HepG2 (cell line): ENCODE results near the gene FIBP. TPM values are rescaled to one million over a fixed set of nuclear protein-coding genes. Genes with fewer than 3 reads are reported as not detected.

Source experiments
- ATAC-seq: fragments of 200-7000 bp; cut with Tn5 transposase; 3 replicates; pipeline ENCODE4 v1.9.1; 2020; ENCODE audit warnings: mild to moderate bottlenecking, moderate library complexity
- BruUV-seq: library from RNA; stranded (reverse); fragments of 400-500 nt; replicated peaks from 2 replicates; lab custom pipeline; 2021; lab: Mats Ljungman, UMichigan
- CTCF ChIA-PET: fragments of 300-600 bp; formaldehyde crosslinking; extraction: SDS; loops from one replicate; lab custom pipeline; 2021; ENCODE audit warnings: low total read pairs, inconsistent platforms, low intra/inter-chr PET ratio; lab: Yijun Ruan, JAX
- POLR2A ChIA-PET: fragments of 350-600 bp; sonication (Branson Sonifier 250); formaldehyde crosslinking; loops from one replicate; lab custom pipeline; 2020; ENCODE audit warnings: antibody characterized with exemption, inconsistent platforms; lab: Yijun Ruan, JAX
- DNase-seq: peaks from one replicate; pipeline ENCODE4 v3.0.0-alpha.2; 2015; ENCODE audit warnings: low spot score
- FAIRE-seq: peaks from 3 replicates; lab custom pipeline; 2011; peaks lifted over from hg19 to GRCh38; lab: Jason Lieb, UNC
- H2AFZ ChIP-seq: one replicate; pipeline ENCODE4 v1.6.1; 2011; ENCODE audit warnings: low read length, inconsistent platforms
- H3K27ac ChIP-seq: fragments of 300-600 bp; 3 replicates; pipeline ENCODE4 v1.8.0; 2011; ENCODE audit warnings: mixed run types, mild to moderate bottlenecking, mixed read lengths, low read length, inconsistent platforms; ENCODE audit not compliant: insufficient read depth; ENCODE audit errors: extremely low read length
- H3K27me3 ChIP-seq, 2 experiments: fragments of 200-600 bp in 1 of 2; 2 replicates in 1 of 2; 3 replicates in 1 of 2; pipeline versions ENCODE4 v1.6.0 to v1.8.0; 2011; ENCODE audit warnings: low read length in 2 of 2, mild to moderate bottlenecking in 2 of 2, moderate library complexity in 2 of 2, inconsistent platforms in 1 of 2; ENCODE audit not compliant: insufficient read depth in 2 of 2, control insufficient read depth in 1 of 2
- H3K36me3 ChIP-seq, 2 experiments: fragments of 200-600 bp in 1 of 2; replicated peaks in 1 of 2; 2 replicates in 1 of 2; 3 replicates in 1 of 2; pipeline versions ENCODE4 v1.5.1 to v1.8.0; 2011; ENCODE audit warnings: low read length in 2 of 2, inconsistent platforms in 1 of 2; ENCODE audit not compliant: insufficient read depth in 2 of 2, control insufficient read depth in 1 of 2
- H3K4me1 ChIP-seq: 2 replicates; pipeline ENCODE4 v1.5.1; 2012; ENCODE audit warnings: low read length, inconsistent platforms; ENCODE audit not compliant: insufficient read depth
- H3K4me2 ChIP-seq: 2 replicates; pipeline ENCODE4 v1.6.0; 2011; ENCODE audit warnings: low read depth, low read length, inconsistent platforms
- H3K4me3 ChIP-seq, 3 experiments: fragments of 200-600 bp in 1 of 3; sonication (generic), shearing (Covaris generic) in 1 of 3; replicated peaks in 1 of 3; 2 replicates each; pipeline ENCODE4 v1.5.1; 2011 to 2016; ENCODE audit warnings: low read length in 3 of 3, inconsistent platforms in 2 of 3, low read depth in 2 of 3, mild to moderate bottlenecking in 2 of 3, control low read depth in 1 of 3, mixed read lengths in 1 of 3; ENCODE audit not compliant: insufficient read depth in 1 of 3
- H3K79me2 ChIP-seq: one replicate; pipeline ENCODE4 v1.6.1; 2011; ENCODE audit warnings: low read length, inconsistent platforms; ENCODE audit not compliant: insufficient read depth
- H3K9ac ChIP-seq: 2 replicates; pipeline ENCODE4 v1.6.0; 2011; ENCODE audit warnings: mild to moderate bottlenecking, low read depth, low read length, inconsistent platforms; ENCODE audit not compliant: insufficient read depth
- H3K9me3 ChIP-seq: 2 replicates; pipeline ENCODE4 v1.5.1; 2012; ENCODE audit warnings: mild to moderate bottlenecking, low read length
- H4K20me1 ChIP-seq: 2 replicates; pipeline ENCODE4 v1.6.0; 2011; ENCODE audit warnings: inconsistent platforms, mild to moderate bottlenecking, low read length, moderate library complexity; ENCODE audit not compliant: insufficient read depth
- HIVEP1 ChIP-seq: sonication (generic); formaldehyde crosslinking; IDR thresholded peaks from 2 replicates; pipeline ENCODE4 v1.4.0; 2020; ENCODE audit warnings: mild to moderate bottlenecking, missing genetic modification reagents
- MEIS1 ChIP-seq: sonication (generic); formaldehyde crosslinking; IDR thresholded peaks from 2 replicates; pipeline ENCODE4 v1.9.0; 2021; ENCODE audit warnings: mild to moderate bottlenecking, missing genetic modification reagents, moderate library complexity, borderline replicate concordance
- MYNN ChIP-seq: sonication (generic); formaldehyde crosslinking; IDR thresholded peaks from 2 replicates; pipeline ENCODE4 v1.4.0; 2020; ENCODE audit warnings: mild to moderate bottlenecking, low read depth, missing genetic modification reagents
- NCOA5 ChIP-seq: sonication (generic); formaldehyde crosslinking; IDR thresholded peaks from 2 replicates; pipeline ENCODE4 v1.4.0; 2020; ENCODE audit warnings: missing genetic modification reagents
- SP5 ChIP-seq: IDR thresholded peaks from 2 replicates; pipeline ENCODE4 v1.6.1; 2016; ENCODE audit warnings: low read depth, borderline replicate concordance
- TCF7 ChIP-seq: sonication (generic); IDR thresholded peaks from 2 replicates; pipeline ENCODE4 v1.6.1; 2016; ENCODE audit warnings: antibody characterized with exemption, low read depth
- THAP11 ChIP-seq: IDR thresholded peaks from 2 replicates; pipeline ENCODE4 v1.6.1; 2016; ENCODE audit warnings: missing biosample characterization, missing genetic modification reagents
- ZKSCAN1 ChIP-seq: fragments of 150-350 bp; IDR thresholded peaks from 2 replicates; pipeline ENCODE4 v1.6.1; 2014; ENCODE audit warnings: low read length
- ZNF331 ChIP-seq: sonication (generic); formaldehyde crosslinking; IDR thresholded peaks from 2 replicates; pipeline ENCODE4 v1.4.0; 2020; ENCODE audit warnings: missing genetic modification reagents
- ZNF550 ChIP-seq: sonication (generic); formaldehyde crosslinking; IDR thresholded peaks from 2 replicates; pipeline ENCODE4 v1.4.0; 2020; ENCODE audit warnings: mild to moderate bottlenecking, missing genetic modification reagents, borderline replicate concordance
- WGBS: methylation state at CpG from one replicate; pipeline ENCODE4 v1.1.6; 2017; ENCODE audit warnings: low lambda C conversion rate; 5-methylcytosine and 5-hydroxymethylcytosine counted together
- in situ Hi-C: cut with HindIII; loops from 2 replicates; pipeline ENCODE4 v1.10.0; 2017; ENCODE audit warnings: low pct_unique_long_range_greater_than_20kb; ENCODE audit not compliant: extremely low pct_ligation_motif_present
- intact Hi-C: fragments of 100-400 bp; cut with micrococcal nuclease; formaldehyde crosslinking; loops from one replicate; pipeline ENCODE4 v1.10.0; 2022; ENCODE audit not compliant: unreplicated experiment
- polyA plus RNA-seq, 8 experiments: library from polyadenylated mRNA; depleted of rRNA in 3 of 8; stranded (reverse) in 7 of 8; unstranded in 1 of 8; fragments of >200 nt; fragmentation: Illumina TruSeq in 4 of 8; extraction: Trizol in 4 of 8; gene quantifications; 2 replicates each; pipeline versions ENCODE4 v1.2.1 to v1.2.3, GENCODE V29; 2011 to 2016; ENCODE audit warnings: low read depth in 4 of 8, missing spikeins in 1 of 8, mixed read lengths in 1 of 8; ENCODE audit not compliant: insufficient read depth in 1 of 8
- total RNA-seq, 5 experiments: library from RNA; depleted of rRNA; stranded (reverse); fragments of >200 nt; fragmentation: Illumina TruSeq; extraction: Trizol; gene quantifications; 2 replicates each; pipeline ENCODE4 v1.2.3, GENCODE V29; 2016; ENCODE audit warnings: low read depth in 1 of 5
- TF ChIP-seq, protein P1 (sequence below): sonication (generic); formaldehyde crosslinking; IDR thresholded peaks from 2 replicates; pipeline ENCODE4 v1.8.0; 2022; ENCODE audit warnings: missing genetic modification reagents, mild to moderate bottlenecking, borderline replicate concordance
- TF ChIP-seq, protein P2 (sequence below): sonication (generic); formaldehyde crosslinking; IDR thresholded peaks from 2 replicates; pipeline ENCODE4 v1.5.0; 2020; ENCODE audit warnings: missing genetic modification reagents
- TF ChIP-seq, protein P3 (sequence below): sonication (generic); formaldehyde crosslinking; IDR thresholded peaks from 2 replicates; pipeline ENCODE4 v1.4.0; 2020; ENCODE audit warnings: missing genetic modification reagents, low read depth, mild to moderate bottlenecking, borderline replicate concordance
- TF ChIP-seq, protein P4 (sequence below): sonication (generic); formaldehyde crosslinking; IDR thresholded peaks from 2 replicates; pipeline ENCODE4 v1.4.0; 2020; ENCODE audit warnings: missing genetic modification reagents, borderline replicate concordance

Gene FIBP
- total and polyA plus RNA-seq, 2 of the 13 experiments (the other 11 are each of a cell fraction or from before 2014, with no cell fraction given): 42.9 to 62.1 TPM

DNA sequence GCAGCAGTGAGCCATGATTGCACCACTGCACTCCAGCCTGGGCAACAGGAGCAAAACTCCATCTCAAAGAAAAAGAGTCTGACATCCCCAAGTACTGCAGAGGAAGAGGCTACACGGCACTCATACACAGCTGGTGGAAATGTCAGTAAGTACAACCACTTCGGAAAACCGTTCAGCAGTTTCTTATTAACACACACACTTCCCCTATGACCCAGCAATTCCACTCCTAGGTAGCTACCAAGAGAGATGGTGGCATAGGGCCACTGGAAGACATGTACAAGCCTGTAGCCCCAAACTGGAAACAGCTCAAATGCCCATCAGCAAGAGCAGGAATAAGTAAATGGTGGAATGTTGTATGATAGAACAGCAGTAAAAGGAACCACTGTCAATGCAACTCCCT, 34.3 kb upstream of the FIBP start:
- ChIA-PET CTCF (no interaction called here), POLR2A (no interaction called here)
- Histone ChIP-seq H3K4me3 (no peak overlapping the region), H3K27ac (no peak overlapping the region), H4K20me1 (no peaks in the 10 kb centered on the region), H3K9me3 (no peaks in the 10 kb centered on the region), H3K79me2 (peaks cover 11% of the 10 kb centered on the region), H3K4me2 (no peak overlapping the region), H3K36me3 (no peaks in the 10 kb centered on the region; a peak in 1 of 5 replicates), H3K9ac (no peak overlapping the region), H3K27me3 (no peaks in the 10 kb centered on the region), H2AFZ (no peak overlapping the region), H3K4me1 (peaks cover 22% of the 10 kb centered on the region)
- no TSS peak for BruUV-seq
- intact Hi-C loops (no loop called here), in situ Hi-C loops (no loop called here)
- ATAC-seq (no peak), FAIRE-seq (no peak), DNase-seq (no peak)
- WGBS: 91% methylated on average over 3 of the region's 3 CpGs
- no peak for TF ChIP-seq TCF7
- TF ChIP-seq MYNN (CRISPR knock-in tag): no peak
- TF ChIP-seq, protein P1, sequence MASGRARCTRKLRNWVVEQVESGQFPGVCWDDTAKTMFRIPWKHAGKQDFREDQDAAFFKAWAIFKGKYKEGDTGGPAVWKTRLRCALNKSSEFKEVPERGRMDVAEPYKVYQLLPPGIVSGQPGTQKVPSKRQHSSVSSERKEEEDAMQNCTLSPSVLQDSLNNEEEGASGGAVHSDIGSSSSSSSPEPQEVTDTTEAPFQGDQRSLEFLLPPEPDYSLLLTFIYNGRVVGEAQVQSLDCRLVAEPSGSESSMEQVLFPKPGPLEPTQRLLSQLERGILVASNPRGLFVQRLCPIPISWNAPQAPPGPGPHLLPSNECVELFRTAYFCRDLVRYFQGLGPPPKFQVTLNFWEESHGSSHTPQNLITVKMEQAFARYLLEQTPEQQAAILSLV (CRISPR knock-in tag): no peak
- no peak for TF ChIP-seq THAP11 (CRISPR knock-in tag)
- TF ChIP-seq, protein P2, sequence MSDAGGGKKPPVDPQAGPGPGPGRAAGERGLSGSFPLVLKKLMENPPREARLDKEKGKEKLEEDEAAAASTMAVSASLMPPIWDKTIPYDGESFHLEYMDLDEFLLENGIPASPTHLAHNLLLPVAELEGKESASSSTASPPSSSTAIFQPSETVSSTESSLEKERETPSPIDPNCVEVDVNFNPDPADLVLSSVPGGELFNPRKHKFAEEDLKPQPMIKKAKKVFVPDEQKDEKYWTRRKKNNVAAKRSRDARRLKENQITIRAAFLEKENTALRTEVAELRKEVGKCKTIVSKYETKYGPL (CRISPR knock-in tag): no peak
- no peak for TF ChIP-seq ZNF331 (CRISPR knock-in tag)
- TF ChIP-seq NCOA5 (CRISPR knock-in tag): no peak
- TF ChIP-seq ZKSCAN1: no peak
- no peak for TF ChIP-seq HIVEP1
- TF ChIP-seq SP5 (CRISPR knock-in tag): no peak
- TF ChIP-seq, protein P3, sequence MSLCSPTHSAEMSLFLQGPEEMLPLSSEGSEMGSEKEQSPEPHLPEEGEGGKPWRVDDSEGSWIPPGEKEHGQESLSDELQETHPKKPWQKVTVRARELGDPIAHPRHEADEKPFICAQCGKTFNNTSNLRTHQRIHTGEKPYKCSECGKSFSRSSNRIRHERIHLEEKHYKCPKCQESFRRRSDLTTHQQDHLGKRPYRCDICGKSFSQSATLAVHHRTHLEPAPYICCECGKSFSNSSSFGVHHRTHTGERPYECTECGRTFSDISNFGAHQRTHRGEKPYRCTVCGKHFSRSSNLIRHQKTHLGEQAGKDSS (CRISPR knock-in tag): no peak
- TF ChIP-seq ZNF550 (CRISPR knock-in tag): no peak
- TF ChIP-seq MEIS1 (CRISPR knock-in tag): no peak
- TF ChIP-seq, protein P4, sequence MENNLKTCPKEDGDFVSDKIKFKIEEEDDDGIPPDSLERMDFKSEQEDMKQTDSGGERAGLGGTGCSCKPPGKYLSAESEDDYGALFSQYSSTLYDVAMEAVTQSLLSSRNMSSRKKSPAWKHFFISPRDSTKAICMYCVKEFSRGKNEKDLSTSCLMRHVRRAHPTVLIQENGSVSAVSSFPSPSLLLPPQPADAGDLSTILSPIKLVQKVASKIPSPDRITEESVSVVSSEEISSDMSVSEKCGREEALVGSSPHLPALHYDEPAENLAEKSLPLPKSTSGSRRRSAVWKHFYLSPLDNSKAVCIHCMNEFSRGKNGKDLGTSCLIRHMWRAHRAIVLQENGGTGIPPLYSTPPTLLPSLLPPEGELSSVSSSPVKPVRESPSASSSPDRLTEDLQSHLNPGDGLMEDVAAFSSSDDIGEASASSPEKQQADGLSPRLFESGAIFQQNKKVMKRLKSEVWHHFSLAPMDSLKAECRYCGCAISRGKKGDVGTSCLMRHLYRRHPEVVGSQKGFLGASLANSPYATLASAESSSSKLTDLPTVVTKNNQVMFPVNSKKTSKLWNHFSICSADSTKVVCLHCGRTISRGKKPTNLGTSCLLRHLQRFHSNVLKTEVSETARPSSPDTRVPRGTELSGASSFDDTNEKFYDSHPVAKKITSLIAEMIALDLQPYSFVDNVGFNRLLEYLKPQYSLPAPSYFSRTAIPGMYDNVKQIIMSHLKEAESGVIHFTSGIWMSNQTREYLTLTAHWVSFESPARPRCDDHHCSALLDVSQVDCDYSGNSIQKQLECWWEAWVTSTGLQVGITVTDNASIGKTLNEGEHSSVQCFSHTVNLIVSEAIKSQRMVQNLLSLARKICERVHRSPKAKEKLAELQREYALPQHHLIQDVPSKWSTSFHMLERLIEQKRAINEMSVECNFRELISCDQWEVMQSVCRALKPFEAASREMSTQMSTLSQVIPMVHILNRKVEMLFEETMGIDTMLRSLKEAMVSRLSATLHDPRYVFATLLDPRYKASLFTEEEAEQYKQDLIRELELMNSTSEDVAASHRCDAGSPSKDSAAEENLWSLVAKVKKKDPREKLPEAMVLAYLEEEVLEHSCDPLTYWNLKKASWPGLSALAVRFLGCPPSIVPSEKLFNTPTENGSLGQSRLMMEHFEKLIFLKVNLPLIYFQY (CRISPR knock-in tag): no peak
